RKO (cell line): Measurements from ENCODE around the gene SESTD1.
A peak's percentile ranks its signal among the peaks of the same experiment; 100 is the strongest.
"Not testable (repeated sequence)": the region's sequence is repeated elsewhere in the genome, so short reads cannot be mapped to it uniquely, and the experiment has no call there.

ENCODE experiments used
- DNase-seq: peaks from one replicate; pipeline ENCODE4 v3.0.0-alpha.2; 2016; ENCODE audit warnings: low spot score

Gene SESTD1

GRCh38 chr2:179106676-179107428 lies 157.8 kb downstream of the SESTD1 start:
- peak; percentile 95 for DNase-seq

DNA sequence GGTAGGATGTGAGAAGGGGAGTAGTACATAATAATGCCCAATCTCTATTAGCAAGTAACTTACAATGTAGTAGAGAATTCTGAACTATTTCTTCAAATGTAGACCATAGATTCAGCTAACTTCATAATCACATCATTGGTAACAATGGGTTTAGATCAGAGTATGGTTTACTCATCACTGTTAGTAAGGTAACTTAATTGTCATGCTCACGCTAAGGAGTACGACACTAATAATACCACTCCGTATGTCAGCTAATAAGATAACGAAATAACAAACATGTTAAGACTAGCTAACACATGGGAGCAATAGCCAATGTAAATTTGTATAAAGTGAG lies 158.3 kb downstream of the SESTD1 start:
- DNase-seq, result no peak

- peak; percentile 74 for DNase-seq
Observed at GRCh38 chr2:179104736-179105135, 159.9 kb downstream of the SESTD1 start.

DNA sequence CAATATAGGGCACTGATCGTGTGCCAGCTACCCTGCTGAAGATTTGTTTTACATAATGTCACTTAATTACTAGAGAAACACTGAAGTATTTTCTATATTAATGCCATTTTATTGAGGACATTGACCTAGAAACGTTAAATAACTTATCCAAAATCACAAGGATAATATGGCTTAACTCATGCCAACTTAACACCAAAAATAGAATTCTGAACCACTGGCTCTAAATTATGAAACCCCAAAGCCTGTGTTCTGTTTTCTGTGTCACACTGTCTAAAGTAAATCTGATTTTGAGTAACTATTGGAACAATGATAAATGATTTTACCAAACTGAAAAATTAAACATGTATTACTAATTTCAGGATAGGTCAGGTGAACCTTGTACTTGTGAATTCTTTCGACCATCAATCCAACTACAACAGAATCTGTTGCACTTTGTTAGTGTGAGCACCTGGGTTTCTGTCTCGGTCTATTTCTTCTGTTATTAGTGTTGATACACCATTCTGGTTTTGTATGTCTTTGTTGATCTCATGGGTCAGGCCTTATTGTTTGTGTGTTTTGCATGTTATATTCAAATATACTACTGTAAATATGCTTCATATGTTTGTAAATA lies 166.4 kb downstream of the SESTD1 start:
- DNase-seq, result no peak

DNA sequence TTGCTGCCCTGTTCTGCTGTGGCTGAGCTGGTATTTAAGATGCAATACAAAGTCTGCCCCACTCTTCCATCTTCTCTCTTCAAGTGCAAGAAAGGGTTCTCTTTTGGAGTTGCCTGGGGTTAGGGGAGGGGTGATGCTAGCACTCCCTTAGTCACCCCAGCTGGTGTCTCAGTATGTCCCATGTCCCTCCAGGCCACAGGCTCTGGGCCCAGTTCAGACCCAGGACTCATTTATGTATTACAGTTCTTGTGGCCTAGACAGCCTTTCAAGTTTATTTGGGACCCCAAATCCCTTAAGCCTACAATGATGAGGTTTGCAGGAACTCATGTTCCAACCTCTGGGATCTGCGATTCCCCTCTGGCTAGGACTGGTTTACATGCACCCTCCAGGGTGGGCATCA lies 167.5 kb downstream of the SESTD1 start:
- DNase-seq, result no peak

DNA sequence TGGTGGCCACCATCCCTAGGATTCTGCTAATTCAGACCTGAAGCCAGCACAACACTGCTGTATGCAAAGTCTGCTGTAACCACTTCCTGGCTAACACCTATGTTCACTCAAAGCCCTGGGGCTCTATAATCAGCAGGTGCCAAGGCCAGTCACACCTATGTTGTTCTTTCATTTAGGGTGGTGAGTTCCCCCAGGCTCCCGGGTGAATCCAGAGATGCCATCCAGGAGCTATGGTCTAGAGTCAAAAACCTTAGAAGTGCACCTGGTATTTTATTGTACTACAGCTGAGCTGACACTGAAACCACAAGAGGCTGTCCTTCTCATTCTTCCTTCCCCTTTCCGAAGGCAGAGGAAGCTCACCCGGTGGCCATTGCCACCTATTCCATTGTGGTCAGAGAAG lies 168.5 kb downstream of the SESTD1 start:
- DNase-seq, result no peak

GRCh38 chr2:179092912-179093311 lies 171.7 kb downstream of the SESTD1 start:
- not testable (repeated sequence) for DNase-seq

GRCh38 chr2:179082697-179083096 lies 181.9 kb downstream of the SESTD1 start:
- DNase-seq, result no peak

GRCh38 chr2:179081954-179082353 lies 182.7 kb downstream of the SESTD1 start:
- DNase-seq, result no peak

- no peak for DNase-seq
Observed at GRCh38 chr2:179072527-179072926, 192.1 kb downstream of the SESTD1 start.

DNA sequence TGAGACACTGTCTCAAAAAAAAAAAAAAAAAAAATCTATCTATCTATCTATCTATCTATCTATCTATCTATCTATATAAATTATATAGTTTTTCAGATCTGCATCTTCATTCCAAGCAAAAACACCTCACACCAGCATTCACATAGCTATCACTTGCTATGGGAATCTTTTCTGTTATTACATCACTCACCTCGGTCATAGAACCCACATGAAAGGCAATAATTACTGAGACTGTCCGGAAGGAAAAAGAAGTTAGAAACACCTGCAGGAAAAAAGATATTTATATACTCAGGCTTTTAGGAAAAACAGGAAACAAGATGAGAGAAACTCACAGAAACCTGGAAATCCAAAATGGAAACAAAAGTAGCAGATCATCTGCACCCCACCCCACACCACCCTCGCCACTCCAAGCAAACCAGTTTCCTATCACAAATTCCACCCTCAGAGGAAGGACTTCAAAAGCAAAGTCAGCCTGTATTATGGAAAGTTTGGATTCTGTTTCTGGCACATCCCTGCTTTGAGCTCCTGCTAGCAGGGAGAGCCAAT lies 192.7 kb downstream of the SESTD1 start:
- no peak for DNase-seq

- DNase-seq, result no peak
Observed at GRCh38 chr2:179070895-179071294, 193.7 kb downstream of the SESTD1 start.

GRCh38 chr2:179069685-179070084 lies 194.9 kb downstream of the SESTD1 start:
- no peak for DNase-seq

- DNase-seq, result no peak
Observed at GRCh38 chr2:179068991-179069643, 195.5 kb downstream of the SESTD1 start.

DNA sequence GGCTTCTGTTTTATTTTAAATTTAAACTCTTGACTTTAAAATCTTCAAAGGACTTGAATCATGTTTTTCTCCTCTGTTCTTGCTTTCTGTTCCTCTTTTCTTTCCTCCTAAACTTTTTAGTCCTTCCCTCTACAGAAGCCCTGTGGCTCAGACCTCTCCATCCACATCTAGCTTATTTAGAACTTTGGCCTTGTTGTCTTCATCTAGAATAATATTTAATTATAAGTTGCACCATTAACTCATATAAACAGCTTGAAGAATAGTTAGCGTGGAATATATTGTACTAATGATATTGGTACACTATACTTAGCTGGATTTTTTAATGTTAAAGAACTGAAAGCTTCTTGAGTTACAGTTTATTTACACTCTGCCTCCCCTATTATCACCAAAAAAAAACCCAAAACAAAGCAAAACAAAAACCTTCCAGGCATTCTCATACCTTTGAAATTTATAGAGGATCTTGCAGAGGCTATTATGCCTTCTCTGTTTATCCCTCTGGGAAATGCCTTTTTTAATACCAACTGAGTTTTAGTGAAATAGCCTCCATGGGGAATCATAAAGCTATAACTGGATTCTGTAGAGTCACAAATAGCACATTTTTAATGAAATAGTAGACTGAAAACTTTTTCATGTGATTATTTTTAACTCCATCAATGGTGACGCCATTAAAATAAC lies 205.5 kb downstream of the SESTD1 start:
- DNase-seq, result no peak

DNA sequence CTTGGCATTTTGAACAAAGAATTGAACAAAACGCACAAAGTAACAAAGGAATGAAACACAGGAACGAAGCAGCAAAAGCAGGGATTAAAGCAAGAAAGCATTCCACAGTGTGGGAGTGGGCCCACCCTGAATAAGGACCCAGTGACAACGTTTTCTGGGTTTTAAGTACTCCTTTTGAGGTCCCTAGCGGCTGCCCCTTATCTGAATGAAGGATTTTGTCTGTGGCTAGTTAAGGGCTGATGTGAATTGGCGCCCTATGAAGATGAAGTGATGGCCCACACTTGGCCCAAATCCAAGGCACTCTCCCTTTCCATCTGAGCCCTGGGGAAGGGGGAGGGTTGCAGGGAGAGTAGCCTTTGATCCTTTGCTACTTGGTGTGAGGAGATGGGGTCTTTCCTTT lies 206.9 kb downstream of the SESTD1 start:
- no peak for DNase-seq

GRCh38 chr2:179053568-179053967 lies 211.1 kb downstream of the SESTD1 start:
- DNase-seq, result not testable (repeated sequence)
